ENCODE data around the gene FBXO47.

DNA sequence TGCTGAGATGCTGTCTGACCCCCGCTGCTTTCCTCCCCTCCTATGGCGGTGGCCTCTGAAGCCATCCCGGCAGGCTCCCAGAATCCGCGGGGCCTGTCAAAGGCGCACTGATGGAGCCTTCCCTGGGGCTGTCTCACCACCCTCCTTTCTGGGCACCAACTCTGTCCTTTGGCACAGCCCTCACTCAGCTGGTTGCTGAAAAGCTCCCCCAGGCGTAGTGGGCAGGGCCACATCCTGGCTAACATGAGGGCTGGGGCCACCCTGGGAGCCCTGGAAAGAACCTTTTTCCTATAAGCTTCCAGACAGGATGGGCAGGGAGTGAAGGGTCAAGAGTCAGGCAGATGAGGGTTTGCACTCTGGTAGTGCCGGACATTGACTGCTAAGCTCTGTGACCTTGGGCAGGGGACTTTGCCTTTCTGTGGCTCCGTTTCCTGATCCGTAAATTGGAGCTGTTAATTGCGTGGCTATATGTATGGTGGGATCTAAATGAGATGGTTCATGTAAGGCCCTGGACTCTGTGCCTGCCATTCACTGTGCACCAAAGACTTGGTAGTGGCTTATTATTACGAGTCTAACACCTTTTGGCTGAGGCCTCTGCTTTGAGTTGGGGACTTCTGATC, 69.4 kb downstream of the FBXO47 start:
- TF ChIP-seq, protein P1, sequence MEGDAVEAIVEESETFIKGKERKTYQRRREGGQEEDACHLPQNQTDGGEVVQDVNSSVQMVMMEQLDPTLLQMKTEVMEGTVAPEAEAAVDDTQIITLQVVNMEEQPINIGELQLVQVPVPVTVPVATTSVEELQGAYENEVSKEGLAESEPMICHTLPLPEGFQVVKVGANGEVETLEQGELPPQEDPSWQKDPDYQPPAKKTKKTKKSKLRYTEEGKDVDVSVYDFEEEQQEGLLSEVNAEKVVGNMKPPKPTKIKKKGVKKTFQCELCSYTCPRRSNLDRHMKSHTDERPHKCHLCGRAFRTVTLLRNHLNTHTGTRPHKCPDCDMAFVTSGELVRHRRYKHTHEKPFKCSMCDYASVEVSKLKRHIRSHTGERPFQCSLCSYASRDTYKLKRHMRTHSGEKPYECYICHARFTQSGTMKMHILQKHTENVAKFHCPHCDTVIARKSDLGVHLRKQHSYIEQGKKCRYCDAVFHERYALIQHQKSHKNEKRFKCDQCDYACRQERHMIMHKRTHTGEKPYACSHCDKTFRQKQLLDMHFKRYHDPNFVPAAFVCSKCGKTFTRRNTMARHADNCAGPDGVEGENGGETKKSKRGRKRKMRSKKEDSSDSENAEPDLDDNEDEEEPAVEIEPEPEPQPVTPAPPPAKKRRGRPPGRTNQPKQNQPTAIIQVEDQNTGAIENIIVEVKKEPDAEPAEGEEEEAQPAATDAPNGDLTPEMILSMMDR (IDR thresholded peaks at IDR 0.05): no peak
- no peak for TF ChIP-seq POLR2A (IDR thresholded peaks at IDR 0.05)
- TF ChIP-seq EP300 (IDR thresholded peaks at IDR 0.05): no peak

Measured in sigmoid colon (tissue), 4 donors.